ENCODE measurements around the gene ADGRF3. TPM values are rescaled to one million over a fixed set of nuclear protein-coding genes. Genes with fewer than 3 reads are reported as not detected.
"Not testable (repeated sequence)": the region's sequence is repeated elsewhere in the genome, so short reads cannot be mapped to it uniquely, and the experiment has no call there.

The ADGRF3 gene
- 1.1 TPM for polyA plus RNA-seq (2012; ENCODE audit: low read depth, missing spikeins)

DNA sequence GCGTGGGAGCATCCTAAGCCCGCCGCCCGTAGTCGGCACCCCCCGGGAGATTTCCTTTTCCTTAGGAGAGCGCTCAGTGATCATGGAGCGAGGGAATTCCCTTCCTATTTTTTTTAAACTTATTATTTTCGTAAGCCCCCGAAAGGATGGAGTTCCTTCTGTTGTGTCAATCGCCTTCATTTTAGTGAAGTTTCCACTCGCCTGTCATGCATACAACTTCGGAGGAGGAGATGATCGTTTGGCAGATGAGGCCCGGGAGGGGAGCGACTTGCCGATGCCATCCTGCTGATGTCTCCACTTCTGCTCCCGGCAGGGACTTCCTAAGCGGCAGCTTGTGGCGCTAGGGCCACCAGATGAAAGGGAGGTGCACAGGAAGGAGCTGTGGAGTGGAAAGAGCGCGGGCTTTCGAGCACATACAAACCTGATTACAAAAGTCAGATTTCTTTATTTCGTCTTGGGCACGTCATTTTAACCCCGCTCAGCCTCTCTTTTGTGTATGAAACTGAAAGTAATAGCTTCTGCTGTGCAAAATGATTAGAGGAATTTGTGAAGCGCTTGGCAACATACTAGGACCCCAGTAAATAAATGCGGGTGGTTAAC lies at the start of gene ADGRF3:
TSS of gene ADGRF3 (minus strand) at position 336 of the 600 bp plus-strand sequence. CDS start 555 bp downstream, outside the sequence.
- FAIRE-seq: peak; percentile 23
- TF ChIP-seq TAF1 (IDR thresholded peaks at IDR 0.05; ENCODE audit: low read depth, low read length) (no peak), POLR2A (IDR thresholded peaks at IDR 0.05; ENCODE audit: low read depth, low read length) (no peak), POLR2AphosphoS5 (IDR thresholded peaks at IDR 0.05; ENCODE audit: low read depth, low read length) (no peak), POU2F2 (IDR thresholded peaks at IDR 0.05; ENCODE audit: low read depth, low read length) (no peak), SPI1 (IDR thresholded peaks at IDR 0.05; ENCODE audit: low read depth, low read length) (no peak), PAX5 (IDR thresholded peaks at IDR 0.05; ENCODE audit: insufficient read depth, low read length, severe bottlenecking) (no peak)
- DNase-seq (ENCODE audit: insufficient read length, low spot score): no peak

DNA sequence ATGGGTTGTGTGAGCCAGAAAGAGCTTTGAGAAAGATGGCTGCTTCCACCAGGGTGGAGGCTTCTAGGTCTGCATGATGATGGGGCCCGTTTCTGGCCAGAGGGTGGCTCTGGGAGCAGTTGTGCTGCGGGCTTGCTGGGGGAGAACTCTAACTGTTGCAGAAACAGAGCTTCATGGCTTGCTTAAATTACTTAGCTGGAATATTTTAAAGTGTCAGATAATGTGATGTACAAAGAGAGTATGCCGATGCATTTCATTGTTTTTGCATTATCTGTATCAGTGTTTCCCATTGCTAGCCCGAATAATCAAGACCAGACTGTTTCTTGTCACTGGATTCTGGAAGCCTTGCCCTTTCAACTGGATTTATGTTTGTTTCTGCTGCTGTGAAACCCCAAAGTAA lies 48.8 kb upstream of the ADGRF3 start:
- DNase-seq (ENCODE audit: insufficient read length, low spot score) (no peak), FAIRE-seq (no peak)
- no peak for TF ChIP-seq POLR2AphosphoS5 (IDR thresholded peaks at IDR 0.05; ENCODE audit: low read depth, low read length)
- TF ChIP-seq POLR2A (IDR thresholded peaks at IDR 0.05; ENCODE audit: low read depth, low read length): no peak
- TF ChIP-seq TAF1 (IDR thresholded peaks at IDR 0.05; ENCODE audit: low read depth, low read length): no peak
- TF ChIP-seq POU2F2 (IDR thresholded peaks at IDR 0.05; ENCODE audit: low read depth, low read length): no peak
- no peak for TF ChIP-seq SPI1 (IDR thresholded peaks at IDR 0.05; ENCODE audit: low read depth, low read length)
- no peak for TF ChIP-seq PAX5 (IDR thresholded peaks at IDR 0.05; ENCODE audit: insufficient read depth, low read length, severe bottlenecking)

GRCh38 chr2:26394694-26395093 lies 48.1 kb upstream of the ADGRF3 start:
- DNase-seq (ENCODE audit: insufficient read length, low spot score) (no peak), FAIRE-seq (no peak)
- TF ChIP-seq POLR2AphosphoS5 (IDR thresholded peaks at IDR 0.05; ENCODE audit: low read depth, low read length) (no peak), SPI1 (IDR thresholded peaks at IDR 0.05; ENCODE audit: low read depth, low read length) (no peak), POLR2A (IDR thresholded peaks at IDR 0.05; ENCODE audit: low read depth, low read length) (no peak), PAX5 (IDR thresholded peaks at IDR 0.05; ENCODE audit: insufficient read depth, low read length, severe bottlenecking) (no peak), POU2F2 (IDR thresholded peaks at IDR 0.05; ENCODE audit: low read depth, low read length) (no peak), TAF1 (IDR thresholded peaks at IDR 0.05; ENCODE audit: low read depth, low read length) (no peak)

DNA sequence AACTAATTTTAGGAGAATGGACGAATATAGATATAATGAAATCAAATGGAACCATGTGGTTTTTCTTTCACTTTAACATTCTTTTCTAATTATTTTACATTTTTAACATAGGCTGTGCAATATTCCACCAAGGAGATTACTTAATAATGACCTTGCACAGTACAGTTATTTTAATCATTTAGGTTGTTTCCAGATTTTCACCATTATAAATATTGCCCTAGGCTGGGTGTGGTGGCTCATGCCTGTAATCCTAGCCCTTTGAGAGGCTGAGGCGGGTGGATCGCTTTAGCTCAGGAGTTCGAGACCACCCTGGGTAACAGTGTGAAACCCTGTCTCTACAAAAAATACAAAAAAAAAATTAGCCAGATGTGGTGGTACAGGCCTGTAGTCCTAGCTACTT lies 40.6 kb upstream of the ADGRF3 start:
- FAIRE-seq (no peak), DNase-seq (ENCODE audit: insufficient read length, low spot score) (no peak)
- TF ChIP-seq SPI1 (IDR thresholded peaks at IDR 0.05; ENCODE audit: low read depth, low read length) (no peak), POU2F2 (IDR thresholded peaks at IDR 0.05; ENCODE audit: low read depth, low read length) (no peak), POLR2A (IDR thresholded peaks at IDR 0.05; ENCODE audit: low read depth, low read length) (no peak), PAX5 (IDR thresholded peaks at IDR 0.05; ENCODE audit: insufficient read depth, low read length, severe bottlenecking) (no peak), POLR2AphosphoS5 (IDR thresholded peaks at IDR 0.05; ENCODE audit: low read depth, low read length) (no peak), TAF1 (IDR thresholded peaks at IDR 0.05; ENCODE audit: low read depth, low read length) (no peak)

- FAIRE-seq: no peak
- DNase-seq (ENCODE audit: insufficient read length, low spot score): no peak
- TF ChIP-seq TAF1 (IDR thresholded peaks at IDR 0.05; ENCODE audit: low read depth, low read length) (no peak), SPI1 (IDR thresholded peaks at IDR 0.05; ENCODE audit: low read depth, low read length) (no peak), PAX5 (IDR thresholded peaks at IDR 0.05; ENCODE audit: insufficient read depth, low read length, severe bottlenecking) (no peak), POU2F2 (IDR thresholded peaks at IDR 0.05; ENCODE audit: low read depth, low read length) (no peak), POLR2AphosphoS5 (IDR thresholded peaks at IDR 0.05; ENCODE audit: low read depth, low read length) (no peak), POLR2A (IDR thresholded peaks at IDR 0.05; ENCODE audit: low read depth, low read length) (no peak)
These were observed 38.0 kb upstream of the ADGRF3 start for GRCh38 chr2:26384597-26384996.

GRCh38 chr2:26384183-26384582 lies 37.6 kb upstream of the ADGRF3 start:
- TF ChIP-seq SPI1 (IDR thresholded peaks at IDR 0.05; ENCODE audit: low read depth, low read length): no peak
- TF ChIP-seq POU2F2 (IDR thresholded peaks at IDR 0.05; ENCODE audit: low read depth, low read length): no peak
- no peak for TF ChIP-seq POLR2AphosphoS5 (IDR thresholded peaks at IDR 0.05; ENCODE audit: low read depth, low read length)
- no peak for TF ChIP-seq PAX5 (IDR thresholded peaks at IDR 0.05; ENCODE audit: insufficient read depth, low read length, severe bottlenecking)
- no peak for TF ChIP-seq TAF1 (IDR thresholded peaks at IDR 0.05; ENCODE audit: low read depth, low read length)
- TF ChIP-seq POLR2A (IDR thresholded peaks at IDR 0.05; ENCODE audit: low read depth, low read length): no peak
- no peak for DNase-seq (ENCODE audit: insufficient read length, low spot score)
- FAIRE-seq: no peak

DNA sequence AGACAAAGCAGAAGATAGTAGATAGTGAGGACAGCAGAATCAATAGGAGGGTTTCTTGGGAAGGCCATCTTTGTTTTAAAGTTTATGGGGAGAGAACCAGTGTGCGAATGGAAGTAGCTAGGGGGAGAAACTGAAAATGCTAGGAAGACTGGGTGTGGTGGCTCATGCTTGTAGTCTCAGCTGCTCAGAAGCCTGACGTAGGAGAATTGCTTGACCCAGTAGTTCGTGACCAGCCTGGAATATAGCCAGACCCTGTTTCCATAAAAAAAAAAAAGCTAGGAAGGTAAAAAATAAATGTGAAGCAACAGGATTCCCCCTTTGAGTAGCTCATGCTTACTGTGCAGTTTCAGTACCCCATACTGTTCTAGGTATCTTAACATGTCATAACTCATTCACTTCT lies 36.0 kb upstream of the ADGRF3 start:
- TF ChIP-seq PAX5 (IDR thresholded peaks at IDR 0.05; ENCODE audit: insufficient read depth, low read length, severe bottlenecking) (no peak), SPI1 (IDR thresholded peaks at IDR 0.05; ENCODE audit: low read depth, low read length) (peak; percentile 66)
- peak; percentile 56 for FAIRE-seq
- DNase-seq (ENCODE audit: insufficient read length, low spot score): no peak

GRCh38 chr2:26380281-26380680 lies 33.7 kb upstream of the ADGRF3 start:
- DNase-seq (ENCODE audit: insufficient read length, low spot score) (no peak), FAIRE-seq (no peak)
- TF ChIP-seq POLR2A (IDR thresholded peaks at IDR 0.05; ENCODE audit: low read depth, low read length): no peak
- TF ChIP-seq POLR2AphosphoS5 (IDR thresholded peaks at IDR 0.05; ENCODE audit: low read depth, low read length): no peak
- no peak for TF ChIP-seq SPI1 (IDR thresholded peaks at IDR 0.05; ENCODE audit: low read depth, low read length)
- TF ChIP-seq POU2F2 (IDR thresholded peaks at IDR 0.05; ENCODE audit: low read depth, low read length): no peak
- no peak for TF ChIP-seq TAF1 (IDR thresholded peaks at IDR 0.05; ENCODE audit: low read depth, low read length)
- TF ChIP-seq PAX5 (IDR thresholded peaks at IDR 0.05; ENCODE audit: insufficient read depth, low read length, severe bottlenecking): no peak

DNA sequence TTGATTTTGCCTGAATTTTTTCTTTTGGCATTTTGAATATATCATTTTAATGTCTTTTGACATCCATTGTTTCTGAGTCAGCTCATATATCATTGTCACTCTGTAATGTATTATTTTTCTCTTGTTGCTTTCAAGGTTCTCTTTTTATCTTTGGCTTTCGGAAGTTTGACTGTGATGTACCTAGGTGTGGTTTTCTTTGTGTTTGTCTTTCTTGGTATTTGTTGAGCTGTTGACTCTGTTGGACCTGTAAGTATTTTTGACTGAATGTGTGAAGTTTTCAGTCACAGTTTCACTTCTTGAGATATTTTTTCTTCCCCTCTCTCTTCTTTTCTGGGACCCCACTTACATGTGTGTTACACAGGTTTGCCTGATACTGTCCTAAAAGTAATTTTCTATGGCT lies 30.2 kb upstream of the ADGRF3 start:
- DNase-seq (ENCODE audit: insufficient read length, low spot score): no peak
- TF ChIP-seq POLR2A (IDR thresholded peaks at IDR 0.05; ENCODE audit: low read depth, low read length) (no peak), POU2F2 (IDR thresholded peaks at IDR 0.05; ENCODE audit: low read depth, low read length) (no peak), PAX5 (IDR thresholded peaks at IDR 0.05; ENCODE audit: insufficient read depth, low read length, severe bottlenecking) (no peak), POLR2AphosphoS5 (IDR thresholded peaks at IDR 0.05; ENCODE audit: low read depth, low read length) (no peak), TAF1 (IDR thresholded peaks at IDR 0.05; ENCODE audit: low read depth, low read length) (no peak), SPI1 (IDR thresholded peaks at IDR 0.05; ENCODE audit: low read depth, low read length) (no peak)
- FAIRE-seq: no peak

DNA sequence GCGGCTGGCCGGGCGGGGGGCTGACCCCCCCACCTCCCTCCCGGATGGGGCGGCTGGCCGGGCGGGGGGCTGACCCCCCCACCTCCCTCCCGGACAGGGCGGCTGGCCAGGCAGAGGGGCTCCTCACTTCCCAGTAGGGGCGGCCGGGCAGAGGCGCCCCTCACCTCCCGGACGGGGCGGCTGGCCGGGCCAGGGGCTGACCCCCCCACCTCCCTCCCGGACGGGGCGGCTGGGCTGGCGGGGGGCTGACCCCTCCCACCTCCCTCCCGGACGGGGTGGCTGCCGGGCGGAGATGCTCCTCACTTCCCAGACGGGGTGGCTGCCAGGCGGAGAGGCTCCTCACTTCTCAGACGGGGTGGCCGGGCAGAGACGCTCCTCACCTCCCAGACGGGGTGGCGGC lies 24.3 kb upstream of the ADGRF3 start:
- not testable (repeated sequence) for FAIRE-seq; DNase-seq (ENCODE audit: insufficient read length, low spot score)

DNA sequence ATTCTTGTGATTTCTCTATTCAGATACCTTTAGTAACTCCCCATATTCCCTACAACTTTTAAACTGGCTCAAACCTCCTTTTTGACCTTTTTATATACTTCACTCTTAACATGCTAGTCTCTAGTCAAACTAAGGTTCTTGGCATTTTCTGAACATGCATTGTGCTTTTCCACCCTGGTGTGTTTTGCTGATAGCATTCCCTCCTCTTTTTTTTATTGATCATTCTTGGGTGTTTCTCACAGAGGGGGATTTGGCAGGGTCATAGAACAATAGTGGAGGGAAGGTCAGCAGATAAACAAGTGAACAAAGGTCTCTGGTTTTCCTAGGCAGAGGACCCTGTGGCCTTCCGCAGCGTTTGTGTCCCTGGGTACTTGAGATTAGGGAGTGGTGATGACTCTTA lies 23.1 kb upstream of the ADGRF3 start:
- not testable (repeated sequence) for FAIRE-seq; DNase-seq (ENCODE audit: insufficient read length, low spot score)
